ENCODE measurements around the gene NOL11. TPM values are rescaled to one million over a fixed set of nuclear protein-coding genes. Genes with fewer than 3 reads are reported as not detected.

NOL11 gene
- polyA plus RNA-seq, 1 of the 3 experiments (the other 2 are of a cell fraction) = 27.0 TPM

DNA sequence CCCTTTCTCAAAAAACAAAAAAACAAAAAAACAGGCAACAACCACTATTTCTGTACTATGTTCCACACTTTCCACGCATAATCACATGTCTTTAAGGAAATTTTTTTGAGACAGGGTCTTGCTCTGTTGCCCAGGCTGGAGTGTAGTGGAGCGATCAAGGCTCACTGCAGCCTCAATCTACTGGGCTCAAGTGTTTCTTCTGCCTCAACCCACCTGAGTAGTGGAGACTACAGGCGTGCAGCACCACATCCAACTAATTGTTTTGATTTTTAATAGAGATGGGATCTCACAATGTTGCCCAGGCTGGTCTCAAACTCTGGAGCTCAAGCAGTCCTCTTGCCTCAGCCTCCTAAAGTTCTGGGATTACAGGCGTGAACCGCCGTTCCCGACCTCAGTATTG lies 54.9 kb downstream of the NOL11 start:
- ChIA-PET CTCF (interaction anchor here (1.7 kb wide), 1 partner anchor 10 kb away, joined by 4 read pairs; no protein-coding TSS in a partner anchor), POLR2A (no interaction called here)
- H4K20me1 ChIP-seq (ENCODE audit: insufficient read depth) = no peaks in the 10 kb centered on the region
- H3K36me3 ChIP-seq (replicated peaks in 1 of 2; ENCODE audit: control insufficient read depth in 1 of 2, insufficient read depth in 2 of 2, low read length in 1 of 2) = no peaks in the 10 kb centered on the region
- no peaks in the 10 kb centered on the region for H3K9me2 ChIP-seq
- H3K4me3 ChIP-seq (ENCODE audit: low read depth in 2 of 2, low read length in 1 of 2) = no peak overlapping the region
- no peaks in the 10 kb centered on the region for H3K27me3 ChIP-seq (ENCODE audit: insufficient read depth)
- no peak overlapping the region for H2AFZ ChIP-seq (ENCODE audit: low read depth)
- no peak overlapping the region for H3K27ac ChIP-seq (ENCODE audit: low read depth in 2 of 2, low read length in 1 of 2)
- H3F3A ChIP-seq (replicated peaks; ENCODE audit: insufficient read depth) = no peaks in the 10 kb centered on the region
- H3K9ac ChIP-seq = no peak overlapping the region
- TF ChIP-seq GATA2 (CRISPR knock-in tag; IDR thresholded peaks at IDR 0.05) (no peak), MEF2A (IDR thresholded peaks at IDR 0.05; ENCODE audit: borderline replicate concordance, low read depth) (no peak), SIN3A (IDR thresholded peaks at IDR 0.05; ENCODE audit: borderline replicate concordance, low read depth, low read length) (no peak), RCOR1 (IDR thresholded peaks at IDR 0.05; ENCODE audit: low read length) (no peak), EZH2phosphoT487 (IDR thresholded peaks at IDR 0.05; ENCODE audit: borderline replicate concordance, low read depth) (no peak), FOXM1 (IDR thresholded peaks at IDR 0.05; ENCODE audit: low read depth) (no peak), TEAD4 (IDR thresholded peaks at IDR 0.05; ENCODE audit: borderline replicate concordance, insufficient read depth) (no peak), POLR2AphosphoS5 (IDR thresholded peaks at IDR 0.05; ENCODE audit: low read depth, low read length) (no peak), TCF12 (IDR thresholded peaks at IDR 0.05) (no peak), MXI1 (IDR thresholded peaks at IDR 0.05; ENCODE audit: low read depth, low read length) (no peak), FOSL2 (IDR thresholded peaks at IDR 0.05; ENCODE audit: borderline replicate concordance, low read depth) (no peak), GABPA (IDR thresholded peaks at IDR 0.05; ENCODE audit: low read depth) (no peak), EP300 (IDR thresholded peaks at IDR 0.05; ENCODE audit: borderline replicate concordance in 1 of 2, low read depth in 1 of 2, low read length in 1 of 2) (no peak), NRF1 (IDR thresholded peaks at IDR 0.05; ENCODE audit: low read depth, low read length) (no peak), TAF1 (IDR thresholded peaks at IDR 0.05; ENCODE audit: borderline replicate concordance, low read depth, low read length) (no peak)
- TF ChIP-seq, protein P1, sequence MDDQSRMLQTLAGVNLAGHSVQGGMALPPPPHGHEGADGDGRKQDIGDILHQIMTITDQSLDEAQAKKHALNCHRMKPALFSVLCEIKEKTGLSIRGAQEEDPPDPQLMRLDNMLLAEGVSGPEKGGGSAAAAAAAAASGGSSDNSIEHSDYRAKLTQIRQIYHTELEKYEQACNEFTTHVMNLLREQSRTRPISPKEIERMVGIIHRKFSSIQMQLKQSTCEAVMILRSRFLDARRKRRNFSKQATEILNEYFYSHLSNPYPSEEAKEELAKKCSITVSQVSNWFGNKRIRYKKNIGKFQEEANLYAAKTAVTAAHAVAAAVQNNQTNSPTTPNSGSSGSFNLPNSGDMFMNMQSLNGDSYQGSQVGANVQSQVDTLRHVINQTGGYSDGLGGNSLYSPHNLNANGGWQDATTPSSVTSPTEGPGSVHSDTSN (IDR thresholded peaks at IDR 0.05) = no peak
- TF ChIP-seq, protein P2, sequence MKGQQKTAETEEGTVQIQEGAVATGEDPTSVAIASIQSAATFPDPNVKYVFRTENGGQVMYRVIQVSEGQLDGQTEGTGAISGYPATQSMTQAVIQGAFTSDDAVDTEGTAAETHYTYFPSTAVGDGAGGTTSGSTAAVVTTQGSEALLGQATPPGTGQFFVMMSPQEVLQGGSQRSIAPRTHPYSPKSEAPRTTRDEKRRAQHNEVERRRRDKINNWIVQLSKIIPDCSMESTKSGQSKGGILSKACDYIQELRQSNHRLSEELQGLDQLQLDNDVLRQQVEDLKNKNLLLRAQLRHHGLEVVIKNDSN (IDR thresholded peaks at IDR 0.05; ENCODE audit: borderline replicate concordance, low read depth) = no peak
- TF ChIP-seq, protein P3, sequence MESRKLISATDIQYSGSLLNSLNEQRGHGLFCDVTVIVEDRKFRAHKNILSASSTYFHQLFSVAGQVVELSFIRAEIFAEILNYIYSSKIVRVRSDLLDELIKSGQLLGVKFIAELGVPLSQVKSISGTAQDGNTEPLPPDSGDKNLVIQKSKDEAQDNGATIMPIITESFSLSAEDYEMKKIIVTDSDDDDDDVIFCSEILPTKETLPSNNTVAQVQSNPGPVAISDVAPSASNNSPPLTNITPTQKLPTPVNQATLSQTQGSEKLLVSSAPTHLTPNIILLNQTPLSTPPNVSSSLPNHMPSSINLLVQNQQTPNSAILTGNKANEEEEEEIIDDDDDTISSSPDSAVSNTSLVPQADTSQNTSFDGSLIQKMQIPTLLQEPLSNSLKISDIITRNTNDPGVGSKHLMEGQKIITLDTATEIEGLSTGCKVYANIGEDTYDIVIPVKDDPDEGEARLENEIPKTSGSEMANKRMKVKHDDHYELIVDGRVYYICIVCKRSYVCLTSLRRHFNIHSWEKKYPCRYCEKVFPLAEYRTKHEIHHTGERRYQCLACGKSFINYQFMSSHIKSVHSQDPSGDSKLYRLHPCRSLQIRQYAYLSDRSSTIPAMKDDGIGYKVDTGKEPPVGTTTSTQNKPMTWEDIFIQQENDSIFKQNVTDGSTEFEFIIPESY (IDR thresholded peaks at IDR 0.05; ENCODE audit: borderline replicate concordance, low read depth) = no peak
- no peaks in the 10 kb centered on the region for H3K79me2 ChIP-seq (ENCODE audit: insufficient read depth)
- 80% methylated on average over 7 of the region's 7 CpGs for WGBS (ENCODE audit: low lambda C conversion rate)
- H3K4me1 ChIP-seq (ENCODE audit: control insufficient read depth in 1 of 2, insufficient read depth in 2 of 2, low read depth in 1 of 2, low read length in 1 of 2) = no peaks in the 10 kb centered on the region; a peak in 1 of 4 replicates
- no peak overlapping the region for H3K4me2 ChIP-seq
- H3K9me3 ChIP-seq = no peaks in the 10 kb centered on the region
- no peak for DNase-seq

Measured in SK-N-SH (cell line).